Measurements from ENCODE around the gene PCMTD2. TPM values are rescaled to one million over a fixed set of nuclear protein-coding genes. Genes with fewer than 3 reads are reported as not detected.

PCMTD2 gene
- total and polyA plus RNA-seq, 2 experiments from 2014 or later, result 37.7 to 79.2 TPM

DNA sequence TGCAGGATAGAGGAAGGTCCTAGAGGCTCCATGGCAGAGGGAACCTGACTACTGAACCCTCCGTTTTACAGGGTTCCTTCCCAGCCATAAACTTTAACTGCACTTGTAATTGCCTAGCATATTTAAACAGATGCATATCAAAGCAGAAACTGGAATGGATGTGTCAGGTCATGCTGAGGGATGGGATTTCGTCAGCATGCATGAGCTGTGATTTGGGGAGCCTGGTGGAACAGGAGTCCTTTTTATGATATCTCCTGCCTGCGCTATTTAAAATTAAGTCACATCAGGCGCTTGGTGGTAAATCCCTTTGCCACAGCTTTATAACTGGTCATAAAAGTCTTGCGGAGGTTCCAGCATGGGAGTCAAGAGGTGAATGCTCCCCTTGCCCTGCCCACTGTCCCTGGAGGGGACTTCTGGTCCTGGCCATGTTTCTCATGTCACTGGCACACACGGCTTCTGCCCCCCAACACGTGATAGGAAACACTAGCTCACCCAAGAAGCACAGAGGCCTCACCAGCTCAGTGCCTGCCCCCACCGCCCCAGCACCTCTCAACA, 26.0 kb upstream of the PCMTD2 start:
- no peaks in the 10 kb centered on the region for H3K36me3 ChIP-seq (replicated peaks; ENCODE audit: insufficient read depth, low read depth)
- no peaks in the 10 kb centered on the region for H3K79me2 ChIP-seq
- no peaks in the 10 kb centered on the region for H3K9me3 ChIP-seq (ENCODE audit: low read depth)
- peaks cover 13% of the 10 kb centered on the region for H3K4me1 ChIP-seq (ENCODE audit: insufficient read depth)
- H4K20me1 ChIP-seq (ENCODE audit: insufficient read depth, poor library complexity, severe bottlenecking), result no peaks in the 10 kb centered on the region
- peak overlapping the region; percentile 68 for H3K27ac ChIP-seq
- no peak overlapping the region for H3K4me3 ChIP-seq
- peak overlapping the region; percentile 1 for H3K4me2 ChIP-seq
- no peaks in the 10 kb centered on the region for H3K9me2 ChIP-seq (replicated peaks; ENCODE audit: insufficient read depth)
- no peak for TF ChIP-seq EZH2 (IDR thresholded peaks at IDR 0.05; ENCODE audit: borderline replicate concordance)
- no peak for TF ChIP-seq EZH2phosphoT487 (IDR thresholded peaks at IDR 0.05; ENCODE audit: low read depth, severe bottlenecking, unreplicated experiment)
- TF ChIP-seq CTCF (IDR thresholded peaks at IDR 0.05; ENCODE audit: poor library complexity), result no peak
- WGBS (ENCODE audit: low lambda C conversion rate, missing lambda C conversion rate), result 50% methylated on average over 8 of the region's 8 CpGs
- peak; percentile 59 for DNase-seq (ENCODE audit: low spot score)
- no peaks in the 10 kb centered on the region for H3K27me3 ChIP-seq
- no peak overlapping the region for H2AFZ ChIP-seq

- H3K4me1 ChIP-seq (ENCODE audit: insufficient read depth), result peaks cover 8% of the 10 kb centered on the region
- H3K4me2 ChIP-seq, result no peak overlapping the region
- no peaks in the 10 kb centered on the region for H3K27me3 ChIP-seq
- no peak for TF ChIP-seq CTCF (IDR thresholded peaks at IDR 0.05; ENCODE audit: poor library complexity)
- TF ChIP-seq EZH2 (IDR thresholded peaks at IDR 0.05; ENCODE audit: borderline replicate concordance), result no peak
- no peak for TF ChIP-seq EZH2phosphoT487 (IDR thresholded peaks at IDR 0.05; ENCODE audit: low read depth, severe bottlenecking, unreplicated experiment)
- H3K9me3 ChIP-seq (ENCODE audit: low read depth), result no peaks in the 10 kb centered on the region
- H4K20me1 ChIP-seq (ENCODE audit: insufficient read depth, poor library complexity, severe bottlenecking), result no peaks in the 10 kb centered on the region
- no peak overlapping the region for H3K27ac ChIP-seq
- no peaks in the 10 kb centered on the region for H3K9me2 ChIP-seq (replicated peaks; ENCODE audit: insufficient read depth)
- 90% methylated on average over 14 of the region's 22 CpGs for WGBS (ENCODE audit: low lambda C conversion rate, missing lambda C conversion rate)
- H3K79me2 ChIP-seq, result no peaks in the 10 kb centered on the region
- H2AFZ ChIP-seq, result no peak overlapping the region
- no peaks in the 10 kb centered on the region for H3K36me3 ChIP-seq (replicated peaks; ENCODE audit: insufficient read depth, low read depth)
- H3K4me3 ChIP-seq, result no peak overlapping the region
- DNase-seq (ENCODE audit: low spot score), result no peak
Observed at GRCh38 chr20:64230461-64231145, 24.9 kb upstream of the PCMTD2 start.

DNA sequence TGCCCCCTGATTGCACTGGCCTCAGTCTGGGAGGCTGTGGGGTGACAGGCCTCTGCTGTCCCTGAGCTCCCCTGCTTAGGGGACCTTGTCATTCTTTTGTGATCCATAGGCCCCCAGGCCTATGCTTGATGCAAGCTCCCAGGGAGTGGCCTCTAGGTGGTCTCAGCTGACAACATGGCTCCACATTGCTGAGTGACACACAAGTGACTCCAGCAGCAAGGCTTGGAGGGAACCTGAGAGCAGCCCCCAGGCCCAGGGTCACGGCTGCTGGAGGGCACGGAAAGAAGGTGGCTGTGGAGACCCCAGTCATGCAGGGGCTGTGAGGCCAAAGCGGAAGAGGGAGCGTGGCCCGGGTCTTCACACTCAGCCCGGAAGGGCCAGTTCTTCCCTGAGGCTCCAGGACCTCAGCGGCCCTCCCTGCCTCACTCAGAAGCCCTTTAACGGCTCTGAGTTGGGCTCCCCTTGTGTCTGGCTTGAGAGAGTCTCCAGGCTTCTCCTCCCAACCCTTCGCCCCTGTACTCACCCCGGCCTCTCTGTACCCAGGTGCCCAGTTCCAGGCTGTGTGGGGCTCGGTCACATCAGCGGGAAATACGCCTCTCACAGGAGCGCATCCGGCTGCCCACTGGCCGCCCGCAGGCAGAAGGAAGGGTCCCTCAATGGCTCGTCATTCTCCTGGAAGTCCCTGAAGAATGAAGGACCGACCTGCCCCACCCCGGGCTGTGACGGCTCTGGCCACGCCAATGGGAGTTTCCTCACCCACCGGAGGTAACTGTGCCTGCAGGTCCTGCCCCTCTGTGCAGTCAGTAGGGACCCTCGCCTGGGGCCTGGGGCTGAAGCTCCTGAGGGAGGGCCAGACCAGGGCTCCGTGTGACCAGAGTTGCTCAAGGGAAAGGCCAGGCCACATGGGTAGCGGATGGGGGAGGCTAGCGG, 23.7 kb upstream of the PCMTD2 start:
- Histone ChIP-seq H3K36me3 (replicated peaks; ENCODE audit: insufficient read depth, low read depth) (no peaks in the 10 kb centered on the region), H3K27me3 (no peaks in the 10 kb centered on the region), H3K4me2 (no peak overlapping the region), H3K79me2 (no peaks in the 10 kb centered on the region), H3K9me3 (ENCODE audit: low read depth) (no peaks in the 10 kb centered on the region), H3K4me1 (ENCODE audit: insufficient read depth) (peaks cover 8% of the 10 kb centered on the region), H4K20me1 (ENCODE audit: insufficient read depth, poor library complexity, severe bottlenecking) (no peaks in the 10 kb centered on the region), H3K27ac (no peak overlapping the region), H3K4me3 (no peak overlapping the region), H2AFZ (no peak overlapping the region), H3K9me2 (replicated peaks; ENCODE audit: insufficient read depth) (no peaks in the 10 kb centered on the region)
- 92% methylated on average over 24 of the region's 27 CpGs for WGBS (ENCODE audit: low lambda C conversion rate, missing lambda C conversion rate)
- DNase-seq (ENCODE audit: low spot score), result no peak
- TF ChIP-seq EZH2 (IDR thresholded peaks at IDR 0.05; ENCODE audit: borderline replicate concordance) (no peak), EZH2phosphoT487 (IDR thresholded peaks at IDR 0.05; ENCODE audit: low read depth, severe bottlenecking, unreplicated experiment) (no peak), CTCF (IDR thresholded peaks at IDR 0.05; ENCODE audit: poor library complexity) (no peak)

Data from hepatocyte (in vitro differentiated cells).